Endothelial cell of umbilical vein (primary cell): ENCODE measurements around the gene CHMP6. TPM values are rescaled to one million over a fixed set of nuclear protein-coding genes. Genes with fewer than 3 reads are reported as not detected.

ENCODE experiments used
- BruUV-seq: library from RNA; stranded (reverse); fragments of 400-500 nt; replicated peaks from 2 replicates; lab custom pipeline; 2021; lab: Mats Ljungman, UMichigan
- CTCF ChIA-PET: fragments of 300-600, 350-600 bp; sonication (Branson Sonifier 250); formaldehyde crosslinking; loops from one replicate; lab custom pipeline; 2021; ENCODE audit warnings: antibody characterized with exemption, inconsistent platforms; lab: Charles Lee
- POLR2A ChIA-PET: fragments of 300-600, 350-600 bp; sonication (Branson Sonifier 250); formaldehyde crosslinking; loops from one replicate; lab custom pipeline; 2021; ENCODE audit warnings: antibody characterized with exemption, inconsistent platforms; lab: Charles Lee
- DNase-seq: peaks from one replicate; pipeline ENCODE4 v3.0.0-alpha.2; 2011; ENCODE audit warnings: low read depth, low spot score
- FAIRE-seq: peaks from 2 replicates; lab custom pipeline; 2011; peaks lifted over from hg19 to GRCh38; lab: Jason Lieb, UNC
- H2AFZ ChIP-seq: 2 replicates; pipeline ENCODE4 v1.6.0; 2012; ENCODE audit warnings: low read depth, low read length, control low read depth, inconsistent platforms
- H3K27ac ChIP-seq: 2 replicates; pipeline ENCODE4 v1.5.1; 2011; ENCODE audit warnings: low read depth, mild to moderate bottlenecking, control low read depth, low read length, moderate library complexity; ENCODE audit not compliant: insufficient read depth
- H3K27me3 ChIP-seq, 2 experiments: 2 replicates each; pipeline versions ENCODE4 v1.6.0 to v1.6.1; 2011; ENCODE audit warnings: low read length in 2 of 2, mixed read lengths in 1 of 2; ENCODE audit not compliant: control insufficient read depth in 2 of 2, insufficient read depth in 2 of 2
- H3K36me3 ChIP-seq, 2 experiments: 2 replicates in 1 of 2; 3 replicates in 1 of 2; pipeline ENCODE4 v1.5.1; 2011; ENCODE audit warnings: low read length in 2 of 2, mild to moderate bottlenecking in 1 of 2, moderate library complexity in 1 of 2; ENCODE audit not compliant: control insufficient read depth in 2 of 2, insufficient read depth in 2 of 2; ENCODE audit errors: extremely low read depth in 1 of 2
- H3K4me1 ChIP-seq: 3 replicates; pipeline ENCODE4 v1.5.1; 2011; ENCODE audit warnings: mild to moderate bottlenecking, low read length; ENCODE audit not compliant: control insufficient read depth, insufficient read depth; ENCODE audit errors: extremely low read depth
- H3K4me2 ChIP-seq: 2 replicates; pipeline ENCODE4 v1.6.1; 2011; ENCODE audit warnings: low read length, control low read depth, mixed read lengths; ENCODE audit not compliant: insufficient read depth
- H3K4me3 ChIP-seq, 3 experiments: fragments of 200-600 bp in 1 of 3; sonication (generic), shearing (Covaris generic) in 1 of 3; replicated peaks in 1 of 3; 2 replicates each; pipeline ENCODE4 v1.5.1; 2011 to 2016; ENCODE audit warnings: control low read depth in 3 of 3, low read length in 3 of 3, mild to moderate bottlenecking in 2 of 3, inconsistent platforms in 1 of 3, low read depth in 1 of 3, moderate library complexity in 1 of 3; ENCODE audit not compliant: insufficient read depth in 1 of 3
- H3K79me2 ChIP-seq: 2 replicates; pipeline ENCODE4 v1.6.0; 2012; ENCODE audit warnings: low read length, inconsistent platforms; ENCODE audit not compliant: control insufficient read depth, insufficient read depth
- H3K9ac ChIP-seq: replicated peaks from 2 replicates; pipeline ENCODE3; 2011; ENCODE audit warnings: low read length, control low read depth; ENCODE audit not compliant: insufficient read depth; ENCODE audit errors: extremely low read depth
- H3K9me1 ChIP-seq: replicated peaks from 3 replicates; pipeline ENCODE4 v1.6.0; 2011; ENCODE audit warnings: mild to moderate bottlenecking, low read length; ENCODE audit not compliant: control insufficient read depth, insufficient read depth; ENCODE audit errors: extremely low read depth
- H3K9me3 ChIP-seq: replicated peaks from 2 replicates; pipeline ENCODE4 v1.5.1; 2012; ENCODE audit warnings: low read length, inconsistent platforms; ENCODE audit not compliant: control insufficient read depth, insufficient read depth
- H4K20me1 ChIP-seq: replicated peaks from 2 replicates; pipeline ENCODE3; 2011; ENCODE audit warnings: mild to moderate bottlenecking, low read length; ENCODE audit not compliant: control insufficient read depth, insufficient read depth; ENCODE audit errors: extremely low read depth
- CTCF ChIP-seq, 2 donors: IDR thresholded peaks; 1 replicate in 1 of 2; 2 replicates in 1 of 2; pipeline ENCODE4 v1.5.1; 2011; ENCODE audit warnings: low read length in 2 of 2, mild to moderate bottlenecking in 2 of 2, moderate library complexity in 2 of 2, control low read depth in 1 of 2, inconsistent platforms in 1 of 2, low read depth in 1 of 2; ENCODE audit not compliant: insufficient read depth in 1 of 2; ENCODE audit errors: extremely low read depth in 1 of 2
- EZH2 ChIP-seq: IDR thresholded peaks from 2 replicates; pipeline ENCODE4 v1.6.1; 2012; ENCODE audit warnings: borderline replicate concordance, low read depth, mild to moderate bottlenecking, moderate library complexity, low read length, inconsistent platforms; ENCODE audit not compliant: severe bottlenecking
- FOS ChIP-seq: IDR thresholded peaks from 2 replicates; pipeline ENCODE4 v1.6.1; 2011; ENCODE audit warnings: mild to moderate bottlenecking, low read length, moderate library complexity, borderline replicate concordance; ENCODE audit not compliant: insufficient read depth
- GATA2 ChIP-seq: IDR thresholded peaks from 2 replicates; pipeline ENCODE4 v1.7.0; 2011; ENCODE audit warnings: low read depth, mild to moderate bottlenecking, moderate library complexity, mixed read lengths, low read length; ENCODE audit not compliant: insufficient read length, insufficient read depth
- JUN ChIP-seq: IDR thresholded peaks from 2 replicates; pipeline ENCODE4 v1.6.1; 2011; ENCODE audit warnings: borderline replicate concordance, low read depth; ENCODE audit not compliant: insufficient read length, insufficient read depth
- MYC ChIP-seq: IDR thresholded peaks from one replicate; pipeline ENCODE4 v1.6.1; 2011; ENCODE audit warnings: mild to moderate bottlenecking, low read depth, low read length
- POLR2A ChIP-seq: IDR thresholded peaks from 2 replicates; pipeline ENCODE4 v1.6.1; 2012; ENCODE audit warnings: low read depth, mild to moderate bottlenecking, control low read depth, low read length
- POLR2AphosphoS5 ChIP-seq: IDR thresholded peaks from 2 replicates; pipeline ENCODE4 v1.6.1; 2012; ENCODE audit warnings: low read depth, mild to moderate bottlenecking, control low read depth, low read length, moderate library complexity; ENCODE audit not compliant: insufficient read depth
- dilution Hi-C: fragments of 300-500 bp; cut with MboI; formaldehyde crosslinking; loops from one replicate; pipeline ENCODE4 v1.15.0; 2019; ENCODE audit warnings: low sequenced_read_pairs; ENCODE audit not compliant: extremely low pct_ligation_motif_present
- intact Hi-C: fragments of 100-400 bp; cut with micrococcal nuclease; formaldehyde crosslinking; loops from one replicate; pipeline ENCODE4 v1.10.0; 2022
- polyA plus RNA-seq, 4 experiments: library from polyadenylated mRNA; depleted of rRNA in 3 of 4; stranded (reverse) in 3 of 4; unstranded in 1 of 4; fragments of >200 nt; gene quantifications; 2 replicates each; pipeline versions ENCODE4 v1.2.1 to v1.2.3, GENCODE V29; 2011 to 2012; ENCODE audit warnings: missing spikeins in 1 of 4
- total RNA-seq: library from RNA; stranded (reverse); gene quantifications from 2 replicates; pipeline ENCODE4 v1.2.3, GENCODE V29; 2021
- TF ChIP-seq, protein P1 (sequence below): IDR thresholded peaks from 2 replicates; pipeline ENCODE4 v1.6.1; 2011; ENCODE audit not compliant: insufficient read depth, insufficient read length

The CHMP6 gene
- total and polyA plus RNA-seq, 2 donors (not counting 3 experiments of a cell fraction or from before 2014, with no cell fraction given), result 42.5 to 48.5 TPM

- no peak for FAIRE-seq
- POLR2A ChIA-PET, result no interaction called here
- Histone ChIP-seq H3K79me2 (no peaks in the 10 kb centered on the region), H4K20me1 (no peaks in the 10 kb centered on the region), H3K27me3 (no peaks in the 10 kb centered on the region), H3K27ac (no peak overlapping the region), H3K4me2 (no peak overlapping the region), H3K4me1 (no peaks in the 10 kb centered on the region), H3K4me3 (no peak overlapping the region), H2AFZ (no peak overlapping the region), H3K9me3 (no peaks in the 10 kb centered on the region), H3K9ac (no peak overlapping the region), H3K9me1 (no peaks in the 10 kb centered on the region), H3K36me3 (no peaks in the 10 kb centered on the region)
- no peak for TF ChIP-seq MYC
- TF ChIP-seq, protein P1, sequence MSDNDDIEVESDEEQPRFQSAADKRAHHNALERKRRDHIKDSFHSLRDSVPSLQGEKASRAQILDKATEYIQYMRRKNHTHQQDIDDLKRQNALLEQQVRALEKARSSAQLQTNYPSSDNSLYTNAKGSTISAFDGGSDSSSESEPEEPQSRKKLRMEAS, result no peak
- intact Hi-C loops (loop anchor here (1.0 kb wide), 1 partner anchor 105 kb away; no protein-coding TSS in a partner anchor), dilution Hi-C loops (no loop called here)
- CTCF ChIA-PET, result interaction anchor here (1.0 to 4.5 kb wide), 5 partner anchors 14 to 544 kb away, joined by 4 to 53 read pairs (median 5); no protein-coding TSS in a partner anchor
- DNase-seq, result no peak
- no TSS peak for BruUV-seq
Observed at GRCh38 chr17:80970762-80971703, 20.6 kb upstream of the CHMP6 start.

DNA sequence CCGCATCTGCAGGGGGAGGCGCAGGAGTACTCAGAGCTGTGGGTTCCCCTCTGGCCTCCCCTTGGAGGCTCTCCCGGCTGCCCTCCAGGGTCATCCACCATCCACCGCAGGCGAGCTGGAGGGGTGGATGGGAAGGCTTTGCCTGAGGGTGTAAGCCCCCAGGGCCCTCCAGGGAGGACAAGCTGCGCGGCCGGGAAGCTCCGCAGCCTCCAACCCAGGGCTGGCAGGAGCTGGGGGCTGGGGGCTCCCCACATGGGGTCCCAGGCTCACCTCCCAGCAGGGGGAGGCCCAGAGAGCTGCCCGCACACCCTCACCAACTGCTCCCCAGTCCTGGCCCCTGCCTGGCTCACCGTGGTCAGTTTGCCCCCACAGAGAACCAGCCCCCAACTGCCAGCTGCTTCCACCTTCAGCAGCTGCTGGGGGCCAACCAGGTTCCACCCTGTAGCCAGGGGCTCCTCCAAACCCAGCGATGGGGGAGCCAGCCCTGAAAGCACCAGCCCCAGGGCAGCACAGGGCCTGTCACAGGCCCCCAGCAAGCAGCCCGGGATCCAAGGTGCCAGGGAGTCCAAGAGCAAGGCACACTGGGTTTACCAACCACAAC, 19.8 kb upstream of the CHMP6 start:
- ChIA-PET POLR2A (no interaction called here), CTCF (interaction anchor here (0.9 to 4.5 kb wide), 4 partner anchors 13 to 545 kb away, joined by 3 to 53 read pairs (median 5); no protein-coding TSS in a partner anchor)
- no peaks in the 10 kb centered on the region for H4K20me1 ChIP-seq
- dilution Hi-C loops (no loop called here), intact Hi-C loops (no loop called here)
- H3K36me3 ChIP-seq, result no peaks in the 10 kb centered on the region
- FAIRE-seq (no peak), DNase-seq (no peak)
- no peak overlapping the region for H2AFZ ChIP-seq
- H3K4me3 ChIP-seq, result no peak overlapping the region
- TF ChIP-seq POLR2AphosphoS5 (no peak), POLR2A (no peak), MYC (no peak), CTCF (IDR thresholded peaks at IDR 0.05; ENCODE audit: extremely low read depth in 1 of 2, insufficient read depth in 1 of 2, low read depth in 1 of 2, low read length in 2 of 2) (no peak), GATA2 (no peak), JUN (no peak), EZH2 (no peak), FOS (no peak)
- TF ChIP-seq, protein P1, result no peak
- H3K79me2 ChIP-seq, result no peaks in the 10 kb centered on the region
- no peak overlapping the region for H3K4me2 ChIP-seq
- H3K4me1 ChIP-seq, result no peaks in the 10 kb centered on the region
- H3K9me1 ChIP-seq, result no peaks in the 10 kb centered on the region
- no peaks in the 10 kb centered on the region for H3K9me3 ChIP-seq
- H3K27ac ChIP-seq, result no peak overlapping the region
- no peak overlapping the region for H3K9ac ChIP-seq
- no TSS peak for BruUV-seq
- H3K27me3 ChIP-seq, result no peaks in the 10 kb centered on the region
